ENCODE results near the gene PLA2G4C. TPM values are rescaled to one million over a fixed set of nuclear protein-coding genes. Genes with fewer than 3 reads are reported as not detected.

Gene PLA2G4C
- total and polyA plus RNA-seq, 11 donors = 11.0 to 71.5 (median 39.0) TPM

GRCh38 chr19:48061401-48062344, 48.9 kb downstream of the PLA2G4C start:
- TF ChIP-seq, protein P1, sequence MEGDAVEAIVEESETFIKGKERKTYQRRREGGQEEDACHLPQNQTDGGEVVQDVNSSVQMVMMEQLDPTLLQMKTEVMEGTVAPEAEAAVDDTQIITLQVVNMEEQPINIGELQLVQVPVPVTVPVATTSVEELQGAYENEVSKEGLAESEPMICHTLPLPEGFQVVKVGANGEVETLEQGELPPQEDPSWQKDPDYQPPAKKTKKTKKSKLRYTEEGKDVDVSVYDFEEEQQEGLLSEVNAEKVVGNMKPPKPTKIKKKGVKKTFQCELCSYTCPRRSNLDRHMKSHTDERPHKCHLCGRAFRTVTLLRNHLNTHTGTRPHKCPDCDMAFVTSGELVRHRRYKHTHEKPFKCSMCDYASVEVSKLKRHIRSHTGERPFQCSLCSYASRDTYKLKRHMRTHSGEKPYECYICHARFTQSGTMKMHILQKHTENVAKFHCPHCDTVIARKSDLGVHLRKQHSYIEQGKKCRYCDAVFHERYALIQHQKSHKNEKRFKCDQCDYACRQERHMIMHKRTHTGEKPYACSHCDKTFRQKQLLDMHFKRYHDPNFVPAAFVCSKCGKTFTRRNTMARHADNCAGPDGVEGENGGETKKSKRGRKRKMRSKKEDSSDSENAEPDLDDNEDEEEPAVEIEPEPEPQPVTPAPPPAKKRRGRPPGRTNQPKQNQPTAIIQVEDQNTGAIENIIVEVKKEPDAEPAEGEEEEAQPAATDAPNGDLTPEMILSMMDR (IDR thresholded peaks at IDR 0.05) = no peak
- no peak for TF ChIP-seq POLR2A (IDR thresholded peaks at IDR 0.05)
- intact Hi-C loops (cut with DNase I) = no loop called here
- no peak overlapping the region for H3K27ac ChIP-seq
- H3K9me3 ChIP-seq = no peaks in the 10 kb centered on the region
- no peaks in the 10 kb centered on the region for H3K27me3 ChIP-seq
- H3K4me3 ChIP-seq = no peak overlapping the region
- ATAC-seq (no peak), DNase-seq (no peak)
- peaks cover 0 to 56% (median 13%) of the 10 kb centered on the region in 9 donors for H3K36me3 ChIP-seq
- WGBS, 4 donors = 62 to 69% (median 66%) methylated on average over 37 of the region's 37 CpGs
- no peaks in the 10 kb centered on the region for H3K4me1 ChIP-seq

DNA sequence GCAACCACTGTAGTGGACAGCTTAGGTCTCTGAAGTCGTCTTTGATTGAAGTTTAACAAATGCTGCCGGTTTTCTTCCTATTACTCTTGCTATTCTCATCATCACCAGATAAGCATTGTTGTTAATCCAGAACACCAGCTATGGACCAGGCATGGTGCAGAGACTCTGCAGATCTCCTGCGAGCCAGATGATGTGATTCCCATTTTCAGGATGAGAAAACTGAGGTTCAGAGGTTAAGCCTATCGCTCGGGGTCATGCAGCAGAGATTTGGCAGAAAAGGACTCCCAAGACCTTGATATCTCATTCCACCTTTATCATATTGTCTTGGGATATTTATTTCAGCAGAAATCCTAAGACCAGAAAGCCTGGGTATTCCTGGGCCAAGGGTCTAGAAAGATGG, 50.2 kb downstream of the PLA2G4C start:
- WGBS, 4 donors = 90 to 93% (median 91%) methylated on average over 5 of the region's 5 CpGs
- TF ChIP-seq, protein P1 (IDR thresholded peaks at IDR 0.05) = no peak
- peaks cover 0 to 52% (median 5%) of the 10 kb centered on the region in 9 donors for H3K36me3 ChIP-seq
- no peak overlapping the region for H3K27ac ChIP-seq
- intact Hi-C loops (cut with DNase I) = no loop called here
- no peak overlapping the region for H3K4me3 ChIP-seq
- H3K27me3 ChIP-seq = no peaks in the 10 kb centered on the region
- H3K9me3 ChIP-seq = no peaks in the 10 kb centered on the region
- DNase-seq (no peak), ATAC-seq (no peak)
- no peaks in the 10 kb centered on the region for H3K4me1 ChIP-seq

GRCh38 chr19:48059331-48059730, 51.3 kb downstream of the PLA2G4C start:
- Histone ChIP-seq H3K4me1 (no peaks in the 10 kb centered on the region), H3K9me3 (no peaks in the 10 kb centered on the region), H3K4me3 (no peak overlapping the region), H3K27me3 (no peaks in the 10 kb centered on the region), H3K27ac (no peak overlapping the region), H3K36me3 (peaks cover 0 to 52% (median 14%) of the 10 kb centered on the region in 9 donors)
- no peak for ATAC-seq
- DNase-seq = no peak
- TF ChIP-seq POLR2A (IDR thresholded peaks at IDR 0.05) = no peak
- TF ChIP-seq, protein P1 (IDR thresholded peaks at IDR 0.05) = no peak
- WGBS, 4 donors = 94 to 96% (median 94%) methylated on average over 6 of the region's 6 CpGs
- intact Hi-C loops (cut with DNase I) = no loop called here

GRCh38 chr19:48053856-48054255, 56.8 kb downstream of the PLA2G4C start:
- no peak for TF ChIP-seq POLR2A (IDR thresholded peaks at IDR 0.05)
- TF ChIP-seq, protein P1 (IDR thresholded peaks at IDR 0.05) = no peak
- ATAC-seq (no peak), DNase-seq (no peak)
- Histone ChIP-seq H3K27me3 (no peaks in the 10 kb centered on the region), H3K9me3 (no peaks in the 10 kb centered on the region), H3K36me3 (peaks cover 0 to 68% (median 33%) of the 10 kb centered on the region in 9 donors), H3K4me1 (no peaks in the 10 kb centered on the region), H3K4me3 (no peak overlapping the region), H3K27ac (no peak overlapping the region)
- intact Hi-C loops (cut with DNase I) = no loop called here
- WGBS, 4 donors = 90 to 95% (median 92%) methylated on average over 5 of the region's 5 CpGs
